Urothelium cell line (cell line): ENCODE results near the gene STUB1.

ENCODE experiments used
- DNase-seq: peaks from one replicate; pipeline ENCODE4 v3.0.0; 2011; ENCODE audit warnings: low spot score, mixed read lengths
- FAIRE-seq: peaks from 2 replicates; lab custom pipeline; 2011; peaks lifted over from hg19 to GRCh38; lab: Jason Lieb, UNC

STUB1 gene

DNA sequence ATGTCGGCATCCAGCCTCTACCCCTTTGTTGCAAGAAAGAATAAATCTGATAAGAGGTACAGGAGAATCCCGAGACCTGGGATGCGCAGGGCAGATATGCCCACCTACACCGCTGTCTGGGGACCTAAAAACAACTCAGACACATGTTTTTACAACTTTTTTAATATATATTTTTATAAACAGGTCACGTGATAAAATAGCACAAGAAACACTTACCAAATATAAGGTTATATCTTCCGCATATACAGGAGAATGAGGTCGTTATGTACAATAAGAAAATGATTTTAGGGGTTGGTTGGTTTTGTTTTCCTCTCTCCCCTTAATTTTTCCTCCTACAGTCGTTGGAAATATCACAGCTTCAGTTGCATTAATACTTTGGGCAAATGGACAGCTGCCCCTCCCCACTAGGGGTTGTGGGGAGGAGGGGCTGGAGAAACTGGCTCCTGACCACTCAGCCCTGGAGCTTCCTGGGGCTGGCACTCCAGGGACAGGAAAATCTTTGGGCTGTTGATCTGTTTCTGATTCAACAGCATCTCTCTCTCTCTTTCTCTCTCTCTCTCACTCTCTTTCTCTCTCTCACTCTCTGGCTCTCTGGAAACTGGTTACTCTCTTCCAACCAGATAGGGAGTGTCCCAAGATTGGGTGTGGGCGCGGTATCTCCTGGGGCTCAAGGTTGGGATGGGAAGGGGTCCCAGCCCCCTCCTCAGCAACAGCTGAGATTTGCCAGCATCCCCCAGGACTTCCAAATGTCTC, 12.3 kb downstream of the STUB1 start:
- DNase-seq (no peak), FAIRE-seq (no peak)

DNA sequence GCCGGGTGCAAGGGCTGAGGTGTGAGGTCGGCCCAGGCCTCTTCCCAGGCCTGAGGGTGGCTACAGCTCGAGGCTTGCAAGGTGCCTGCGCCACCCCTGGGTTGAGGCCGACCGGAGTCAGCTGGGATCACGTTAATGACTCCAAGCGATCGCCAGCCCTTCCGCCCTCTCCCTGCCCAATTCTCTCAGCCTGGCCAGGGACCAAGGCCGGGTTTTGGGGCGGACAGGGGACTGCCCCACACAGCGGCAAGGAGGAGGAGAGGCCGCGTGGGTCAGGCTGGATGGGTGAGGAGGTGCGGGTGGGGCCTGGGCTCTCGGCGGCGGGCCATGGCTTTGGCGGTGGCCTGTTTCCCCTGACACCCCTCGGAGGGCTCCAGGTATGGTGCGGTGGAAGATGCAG, 13.2 kb downstream of the STUB1 start:
- no peak for DNase-seq
- no peak for FAIRE-seq

DNA sequence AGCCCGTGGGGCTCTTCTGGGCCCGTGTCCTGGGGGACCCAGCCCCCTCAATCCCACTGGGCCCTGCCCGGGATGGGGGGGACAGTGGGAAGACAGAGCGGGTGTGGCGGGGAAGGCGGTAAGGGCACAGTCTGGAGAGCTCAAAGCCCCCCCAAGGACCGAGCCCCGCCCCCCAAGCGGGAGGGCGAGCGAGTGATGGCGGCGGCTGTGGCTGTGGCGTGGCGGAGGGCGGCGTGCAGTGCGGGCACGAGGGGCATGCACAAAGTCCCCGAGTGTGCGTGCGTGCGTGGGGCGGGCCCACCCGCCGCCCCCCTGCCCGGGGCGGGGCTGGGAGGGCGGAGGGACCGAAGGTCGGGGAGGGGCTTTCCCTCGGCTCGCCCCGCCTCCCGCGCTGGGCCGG, 13.6 kb downstream of the STUB1 start:
- FAIRE-seq (no peak), DNase-seq (no peak)

DNA sequence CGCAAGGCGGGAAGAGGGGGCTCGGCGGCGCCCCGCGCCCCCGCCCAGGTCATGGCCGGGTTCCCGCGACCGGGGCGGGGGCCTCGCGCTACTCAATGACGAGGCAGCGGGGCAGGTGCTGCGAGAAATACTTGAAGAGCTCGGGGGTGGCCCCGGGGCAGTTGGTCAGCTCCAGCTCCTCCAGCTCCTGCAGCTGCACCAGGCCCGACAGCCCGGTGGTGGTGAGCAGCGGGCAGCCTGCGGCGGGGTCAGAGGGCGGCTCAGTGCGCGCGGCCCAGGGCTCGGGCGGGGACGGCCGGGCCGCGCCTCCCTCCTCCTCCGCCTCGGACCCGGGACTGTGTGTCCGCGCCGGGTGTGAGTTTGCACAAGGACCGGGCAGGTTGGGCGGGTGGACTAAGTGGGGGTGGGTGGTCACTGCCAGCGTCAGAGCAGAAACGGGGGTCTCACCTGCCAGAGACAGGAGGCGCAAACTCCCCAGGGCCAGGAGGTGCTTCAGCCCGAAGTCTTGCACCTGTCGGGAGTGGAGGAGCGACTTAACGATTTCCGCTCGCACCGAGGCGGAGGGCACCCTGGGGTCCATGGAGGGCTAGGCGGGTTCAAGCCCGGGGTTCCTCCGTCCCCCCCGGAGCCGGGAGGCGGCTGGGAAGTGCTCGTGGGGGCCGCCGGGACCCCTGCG, 14.1 kb downstream of the STUB1 start:
- FAIRE-seq (no peak), DNase-seq (no peak)

DNA sequence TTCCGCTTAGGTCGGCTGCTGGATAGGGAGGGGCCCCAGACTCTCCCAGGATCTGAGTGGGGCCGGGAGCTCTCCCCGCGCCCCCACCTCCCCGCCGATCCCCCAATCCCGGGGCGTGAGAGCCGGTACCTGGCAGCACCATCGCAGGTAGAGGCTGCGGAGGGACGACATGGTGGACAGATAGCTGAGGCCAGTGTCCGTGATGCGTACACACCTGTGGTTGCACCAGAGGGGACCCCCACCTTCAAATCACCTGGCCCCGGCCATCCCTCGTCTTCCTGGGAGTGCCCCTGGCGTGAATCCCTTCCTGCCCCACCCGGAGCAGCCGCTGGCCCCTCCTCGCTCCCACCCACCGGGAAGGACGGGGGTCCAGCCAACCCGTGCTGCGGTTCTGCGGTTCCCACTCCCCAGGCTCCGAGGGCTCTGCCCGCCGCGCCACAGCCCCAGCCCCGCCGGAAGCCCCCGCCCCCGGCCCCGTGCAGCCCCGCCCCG, 14.7 kb downstream of the STUB1 start:
- DNase-seq (no peak), FAIRE-seq (no peak)

DNA sequence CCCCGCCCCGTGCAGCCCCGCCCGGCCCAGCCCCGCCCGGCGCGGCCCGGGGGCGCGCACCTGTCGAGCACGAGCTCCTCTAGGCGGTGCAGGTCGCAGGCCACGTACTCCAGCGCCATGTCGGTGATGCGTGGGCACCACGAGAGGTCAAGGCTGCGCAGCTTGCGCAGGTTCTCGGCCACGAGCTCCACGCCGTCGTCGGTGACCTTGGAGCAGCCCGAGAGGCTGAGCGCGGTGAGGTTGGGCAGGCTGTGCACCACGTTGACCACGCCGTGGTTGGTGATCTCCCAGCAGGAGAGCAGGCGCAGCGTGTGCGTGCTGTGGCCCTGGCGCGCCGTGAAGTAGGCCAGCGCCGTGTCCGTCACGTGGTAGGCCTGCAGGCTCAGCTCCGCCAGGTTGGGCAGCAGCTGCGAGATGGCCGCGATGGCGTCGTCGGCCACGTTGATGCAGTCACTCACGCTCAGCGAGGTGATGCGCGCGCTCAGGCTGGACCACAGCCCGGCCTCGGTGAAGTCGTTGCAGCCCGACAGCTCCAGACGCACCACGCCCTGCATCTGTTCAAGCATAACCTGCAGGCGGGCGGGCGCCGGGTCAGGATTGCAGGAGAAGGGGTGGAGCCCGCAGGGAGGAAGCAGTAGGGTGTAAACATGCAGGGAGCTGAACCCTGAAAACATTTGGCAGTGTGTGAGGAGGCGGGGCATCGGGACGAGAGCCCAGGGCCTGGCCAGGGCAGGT, 15.3 kb downstream of the STUB1 start:
- DNase-seq (no peak), FAIRE-seq (no peak)

DNA sequence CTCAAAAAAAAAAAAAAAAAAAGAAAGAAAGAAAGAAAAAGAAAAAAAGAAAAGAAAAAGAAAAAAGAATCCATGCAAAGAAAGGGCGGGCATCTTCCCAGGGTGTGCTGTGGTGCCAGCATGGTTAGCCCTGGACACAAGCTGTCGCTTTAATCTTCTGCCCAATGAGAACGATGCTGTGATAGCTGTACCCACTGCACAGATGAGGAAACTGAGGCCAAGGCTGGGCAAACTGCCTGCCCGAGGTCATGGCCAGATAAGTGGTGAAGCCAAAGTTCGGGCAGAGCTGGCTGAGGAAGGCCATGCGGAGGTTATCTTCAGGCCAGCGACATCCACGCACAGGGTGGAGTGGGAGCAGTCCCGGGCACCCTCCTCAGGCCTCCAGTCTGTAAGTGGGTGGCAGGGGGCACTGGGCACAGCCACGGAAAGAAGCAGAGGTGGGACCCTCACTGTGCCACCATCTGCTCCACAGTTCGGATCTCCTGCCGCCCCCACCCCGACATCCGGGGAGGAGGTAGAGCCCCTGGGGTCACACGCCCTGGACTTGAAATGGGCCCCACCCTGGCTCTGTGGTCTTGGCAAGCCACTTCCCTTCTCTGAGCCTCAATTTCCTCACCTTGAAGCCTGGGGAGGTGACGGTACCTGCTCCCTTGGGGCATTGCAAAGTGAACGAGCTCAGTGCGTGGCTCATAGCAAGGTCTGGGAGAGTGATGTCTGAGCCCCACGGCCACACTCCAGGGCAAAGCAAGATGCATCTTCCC, 18.9 kb downstream of the STUB1 start:
- FAIRE-seq (no peak), DNase-seq (no peak)

DNA sequence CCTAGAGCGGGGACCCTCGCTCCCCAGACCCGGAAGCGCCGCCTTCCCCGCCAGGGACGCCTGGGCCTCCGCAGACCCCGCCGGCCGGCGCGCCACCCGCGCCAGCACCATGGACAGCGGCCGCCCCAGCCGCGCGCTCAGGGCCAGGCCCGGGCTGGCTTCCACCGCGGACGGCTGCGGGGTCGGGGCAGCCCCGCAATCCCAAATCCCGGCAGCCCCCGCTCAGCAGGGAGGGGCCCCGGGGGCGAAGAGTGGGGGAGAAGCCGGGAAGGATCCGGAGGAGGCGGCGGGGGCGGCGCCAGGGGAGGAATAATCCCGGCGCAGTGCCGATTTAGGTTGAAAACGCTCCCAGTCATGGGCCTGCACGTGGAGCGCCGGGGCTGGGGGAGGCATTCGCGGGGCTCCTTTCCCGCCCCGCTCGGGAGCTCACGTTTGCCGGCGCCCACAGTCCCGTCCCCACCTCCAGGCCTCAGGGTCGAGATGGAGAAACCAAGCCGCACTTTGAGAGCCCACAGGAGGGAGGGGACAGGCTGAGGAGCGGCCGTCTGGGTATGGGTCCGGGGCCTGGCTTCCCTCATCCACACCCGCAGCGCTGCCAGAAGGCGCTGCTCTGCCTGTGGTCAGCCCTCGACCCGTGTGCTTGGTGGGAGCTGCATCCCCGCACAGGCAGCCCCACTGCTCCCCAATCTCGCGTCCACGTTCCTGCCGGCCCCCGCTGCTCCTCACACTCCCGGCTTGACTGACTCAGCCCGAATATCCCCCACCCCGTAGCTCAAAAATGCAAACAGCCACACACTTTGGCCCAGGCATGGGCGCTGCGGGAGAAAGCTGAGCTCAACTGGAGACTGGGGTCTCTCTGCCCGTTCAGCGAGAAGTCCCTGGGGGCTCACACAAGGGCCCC, 20.7 kb downstream of the STUB1 start:
- no peak for FAIRE-seq
- peak; percentile 64 for DNase-seq

DNA sequence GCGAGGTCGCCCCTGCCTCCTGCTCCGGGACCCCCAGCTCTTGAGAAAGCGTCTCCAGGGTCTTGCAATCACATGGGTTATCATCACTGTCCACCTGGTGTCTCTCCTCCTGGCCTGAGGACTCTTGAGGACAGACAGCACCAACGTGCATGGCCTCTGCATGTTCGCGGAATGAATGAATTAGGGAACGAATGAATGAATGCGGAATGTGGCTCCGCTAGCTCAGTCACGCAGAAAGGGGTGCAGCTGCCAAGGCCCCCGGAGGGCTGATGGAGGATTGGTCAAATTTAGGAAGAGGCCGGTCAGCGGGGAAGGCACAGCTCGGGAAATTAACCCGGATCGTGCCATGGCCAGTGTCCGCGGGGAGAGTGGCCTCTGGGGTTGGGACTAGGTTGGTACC, 22.1 kb downstream of the STUB1 start:
- FAIRE-seq = no peak
- no peak for DNase-seq

DNA sequence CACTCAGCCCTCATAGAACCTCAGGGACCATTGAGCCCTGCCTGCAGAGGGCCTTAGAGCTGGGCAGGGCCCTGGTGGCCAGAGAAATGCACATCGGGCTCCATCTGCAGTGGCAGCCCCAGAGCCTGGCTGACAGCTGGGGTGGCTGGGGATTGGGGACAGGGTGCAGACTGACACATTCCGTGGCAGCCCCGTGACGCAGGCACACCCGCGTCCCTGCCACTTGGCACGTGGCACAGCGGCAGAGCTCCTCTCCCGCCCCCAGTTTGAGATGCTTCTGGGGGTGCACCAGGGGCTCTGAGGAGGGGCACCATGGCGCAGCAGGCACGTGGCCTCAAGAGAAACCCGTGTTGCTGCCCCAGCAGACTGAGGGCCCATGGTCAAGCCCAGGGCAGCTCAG, 23.2 kb downstream of the STUB1 start:
- DNase-seq (no peak), FAIRE-seq (no peak)

DNA sequence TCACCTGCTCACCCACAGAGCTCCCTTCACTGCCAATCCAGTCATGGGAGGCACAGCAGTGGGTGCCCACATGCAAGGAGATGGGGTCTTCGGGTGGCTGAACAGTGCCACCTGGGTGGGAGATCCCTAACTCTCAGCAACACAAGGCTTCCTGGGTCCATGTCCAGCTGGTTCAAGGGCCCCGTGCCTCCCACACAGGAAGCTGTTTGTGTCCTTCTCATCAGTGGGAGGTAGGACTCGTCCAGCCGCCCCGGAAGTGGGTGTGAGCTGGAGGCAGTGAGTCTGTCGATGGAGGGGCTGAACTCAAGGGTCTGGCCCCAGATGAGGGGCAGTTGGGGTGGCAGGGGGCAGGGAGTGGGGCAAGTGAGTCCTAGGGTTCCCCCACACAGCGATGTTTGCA, 23.8 kb downstream of the STUB1 start:
- FAIRE-seq (no peak), DNase-seq (no peak)

DNA sequence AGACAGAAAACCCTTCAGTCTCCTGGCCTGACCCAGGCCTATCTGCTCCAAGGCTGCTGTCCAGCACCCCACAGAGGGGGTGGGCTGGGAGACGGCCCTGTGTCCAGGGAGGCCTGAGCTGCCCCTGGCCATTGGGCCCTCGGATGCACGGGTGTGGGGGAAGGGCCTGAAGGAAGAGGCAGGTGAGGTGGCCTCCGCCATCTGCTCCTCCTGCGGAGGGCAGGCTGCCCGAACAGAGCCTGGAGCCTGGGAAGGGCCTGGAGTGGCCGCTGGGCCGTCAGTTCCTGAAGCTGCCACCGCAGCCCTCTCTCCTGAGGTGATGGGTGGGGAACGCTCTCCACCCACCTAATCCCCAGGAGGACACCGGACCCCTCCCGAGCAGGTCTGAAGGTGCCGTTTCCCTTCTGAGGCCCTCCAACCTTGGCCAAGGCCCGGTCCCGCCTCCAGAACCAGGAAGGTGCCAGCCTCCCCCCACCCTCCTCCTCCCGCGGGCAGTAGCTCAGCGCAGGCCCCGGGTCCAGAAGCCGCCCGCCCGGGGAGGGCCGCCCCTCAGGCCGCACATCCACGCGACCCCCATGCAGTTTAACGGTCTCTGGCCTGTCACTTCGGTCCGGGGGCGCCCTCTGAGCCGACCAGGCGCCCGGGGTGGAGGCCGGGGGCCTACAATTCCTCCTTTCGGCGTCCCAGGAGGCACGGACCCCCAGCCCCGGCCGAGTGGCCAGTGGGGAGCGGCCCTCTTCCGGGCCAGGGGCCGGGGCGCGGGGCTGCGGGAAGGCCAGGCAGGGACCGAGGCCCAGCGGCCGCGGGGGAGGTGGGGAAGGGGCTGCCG, 24.6 kb downstream of the STUB1 start:
- FAIRE-seq = no peak

DNA sequence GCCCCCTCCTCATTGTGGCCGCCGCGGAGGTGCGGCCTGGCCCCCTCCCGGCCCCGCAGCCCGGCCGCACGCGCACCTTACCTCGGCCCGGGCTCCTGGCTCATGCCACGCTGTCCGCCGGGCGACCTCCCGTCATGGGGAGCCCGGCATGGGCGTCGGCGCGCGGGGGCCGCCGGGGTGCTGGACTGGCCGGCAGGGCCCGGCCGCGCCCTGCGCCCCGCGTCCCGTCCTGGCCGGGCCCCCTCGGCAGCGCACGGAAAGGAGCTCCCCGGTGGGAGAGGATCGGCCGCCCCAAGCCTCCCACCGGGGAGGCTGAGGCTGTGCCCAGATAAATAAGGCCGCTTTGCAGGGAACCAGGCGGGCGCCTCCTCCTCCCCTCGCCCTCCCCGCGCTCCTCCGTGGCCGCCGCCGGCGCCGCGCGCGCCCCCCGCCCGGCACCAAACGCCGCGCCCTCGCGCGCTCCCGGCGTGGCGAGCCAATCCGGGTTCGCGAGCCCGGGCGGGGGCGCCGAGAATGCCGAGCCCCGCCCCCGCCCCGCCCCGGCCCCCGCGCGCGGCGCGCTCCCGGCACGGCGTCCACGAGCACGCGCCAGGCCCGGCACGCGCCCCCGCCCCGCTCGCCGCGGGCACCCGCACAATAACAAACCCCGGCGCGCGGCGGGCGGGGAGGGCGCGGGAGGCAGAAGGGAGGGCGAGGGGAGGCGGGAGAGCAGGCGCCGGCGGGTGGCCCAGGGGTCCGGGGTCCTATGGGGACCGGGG, 25.4 kb downstream of the STUB1 start, which contains the start of gene FBXL16:
Gene FBXL16 (minus strand): TSS at position 371 of the 758 bp plus-strand sequence. CDS start 8,396 bp downstream, outside the sequence.
- FAIRE-seq (peak; percentile 40), DNase-seq (peak; percentile 92)

More for the DNA sequence above, 24.6 kb downstream of the STUB1 start:
- DNase-seq = no peak

DNA sequence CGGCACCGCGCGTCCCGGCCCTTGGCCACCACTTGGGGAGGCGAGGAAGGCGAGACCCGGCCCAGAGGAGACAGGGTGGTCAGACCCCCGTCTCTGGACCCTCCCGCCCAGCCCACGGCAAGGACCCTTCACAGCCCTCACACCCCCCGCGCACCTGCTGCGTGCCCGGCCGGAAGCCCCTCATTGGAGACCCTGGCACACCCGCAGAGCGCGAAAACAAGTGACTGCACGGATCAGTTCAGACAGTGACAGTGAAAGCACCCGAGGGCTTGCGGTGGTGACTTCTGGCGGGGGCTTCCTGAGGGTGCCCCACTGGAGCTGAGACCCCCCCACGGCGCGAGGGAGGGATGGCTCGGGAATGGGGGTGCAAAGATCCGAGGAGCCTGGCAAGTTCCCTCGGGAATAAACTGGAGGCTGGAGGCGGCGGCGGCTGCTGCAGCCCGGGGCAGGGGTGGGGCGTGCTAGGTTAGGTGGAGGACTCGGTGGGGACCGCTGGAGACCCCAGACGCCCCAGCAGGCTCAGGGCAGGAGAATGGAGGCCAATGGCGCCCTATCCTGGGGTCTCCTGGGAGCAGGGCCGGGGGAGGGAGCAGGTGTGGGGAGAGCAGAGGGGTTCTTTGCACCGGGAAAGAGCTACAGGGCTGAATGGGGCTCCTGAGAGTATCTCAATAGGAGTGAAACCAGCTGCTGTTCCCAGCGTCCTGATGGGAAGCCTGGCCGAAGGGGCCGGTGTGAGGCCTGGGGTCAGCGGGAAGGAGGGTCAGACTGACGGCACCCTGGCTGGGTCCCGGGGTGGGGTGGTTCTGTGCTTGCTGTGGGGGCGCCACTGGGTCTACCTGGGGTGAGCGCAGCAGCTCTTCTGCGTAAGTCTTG, 26.2 kb downstream of the STUB1 start:
- DNase-seq = no peak
- no peak for FAIRE-seq

DNA sequence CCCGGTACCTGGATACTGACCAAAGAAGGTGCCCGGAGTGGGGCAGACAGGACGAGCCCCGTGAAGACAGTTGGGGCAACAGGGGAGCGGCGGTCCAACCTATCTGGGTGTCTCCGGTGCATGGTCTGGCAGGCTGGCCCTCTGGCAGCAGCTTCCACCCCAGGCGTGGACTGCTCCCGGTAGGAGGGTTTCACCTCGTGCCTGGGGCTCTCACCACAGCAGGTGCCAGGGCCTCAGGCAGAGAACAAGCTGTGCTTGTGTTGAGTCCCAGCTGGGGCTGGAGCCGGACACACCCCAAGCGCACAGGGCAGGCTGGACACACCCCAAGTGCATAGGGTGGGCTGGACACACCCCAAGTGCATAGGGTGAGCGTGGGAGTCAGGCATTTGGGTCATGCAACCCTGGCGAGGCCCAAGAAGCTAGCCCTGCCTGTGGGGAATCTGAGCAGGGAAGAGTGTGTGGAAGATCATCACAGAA, 26.9 kb downstream of the STUB1 start:
- no peak for DNase-seq
- FAIRE-seq = no peak

DNA sequence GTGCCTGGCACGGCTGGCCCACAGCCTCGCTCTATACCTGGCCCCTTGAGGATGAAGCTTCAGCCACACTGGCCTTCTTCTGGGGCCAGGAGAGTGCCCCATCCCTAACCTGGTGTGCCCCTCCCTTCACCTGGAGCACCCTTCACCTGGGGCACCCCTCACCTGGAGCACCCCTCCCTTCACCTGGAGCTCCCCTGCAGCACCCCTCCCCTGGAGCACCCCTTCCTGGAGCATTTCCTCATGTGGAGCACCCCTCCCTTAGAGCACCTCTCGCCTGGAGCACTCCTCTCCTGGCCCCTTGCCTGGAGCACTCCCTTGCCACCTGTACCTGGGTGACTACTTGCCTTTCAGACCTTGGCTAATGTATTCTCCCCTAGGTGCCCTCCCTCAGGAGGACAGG, 27.8 kb downstream of the STUB1 start:
- no peak for FAIRE-seq
- no peak for DNase-seq

DNA sequence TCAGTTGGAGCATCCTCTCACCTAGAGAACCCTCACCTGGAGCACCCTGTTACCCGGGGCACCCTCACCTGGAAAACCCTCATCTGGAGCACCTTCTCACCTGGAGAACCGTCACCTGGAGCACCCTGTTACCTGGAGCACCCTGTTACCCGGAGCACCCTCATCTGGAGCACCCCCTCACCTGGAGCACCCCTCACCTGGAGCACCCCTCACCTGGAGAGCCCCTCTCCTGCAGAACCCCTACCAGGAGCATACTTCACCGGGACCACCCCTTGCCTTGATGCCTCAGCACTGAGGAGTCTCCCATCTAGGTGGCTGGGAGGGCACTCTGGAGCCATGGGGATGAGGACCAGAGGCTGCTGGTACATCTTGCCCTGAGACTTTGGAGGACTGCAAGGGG, 28.7 kb downstream of the STUB1 start:
- DNase-seq (no peak), FAIRE-seq (no peak)
